Skeletal muscle cell (primary cell): ENCODE measurements around the gene ZDHHC11B.

Source experiments
- DNase-seq: peaks from one replicate; pipeline ENCODE4 v3.0.0-alpha.2; 2010; ENCODE audit warnings: low read depth
- H3K4me3 ChIP-seq: 2 replicates; pipeline ENCODE4 v1.5.1; 2011; ENCODE audit warnings: low read depth, mild to moderate bottlenecking, control low read depth, low read length, moderate library complexity

The ZDHHC11B gene

DNA sequence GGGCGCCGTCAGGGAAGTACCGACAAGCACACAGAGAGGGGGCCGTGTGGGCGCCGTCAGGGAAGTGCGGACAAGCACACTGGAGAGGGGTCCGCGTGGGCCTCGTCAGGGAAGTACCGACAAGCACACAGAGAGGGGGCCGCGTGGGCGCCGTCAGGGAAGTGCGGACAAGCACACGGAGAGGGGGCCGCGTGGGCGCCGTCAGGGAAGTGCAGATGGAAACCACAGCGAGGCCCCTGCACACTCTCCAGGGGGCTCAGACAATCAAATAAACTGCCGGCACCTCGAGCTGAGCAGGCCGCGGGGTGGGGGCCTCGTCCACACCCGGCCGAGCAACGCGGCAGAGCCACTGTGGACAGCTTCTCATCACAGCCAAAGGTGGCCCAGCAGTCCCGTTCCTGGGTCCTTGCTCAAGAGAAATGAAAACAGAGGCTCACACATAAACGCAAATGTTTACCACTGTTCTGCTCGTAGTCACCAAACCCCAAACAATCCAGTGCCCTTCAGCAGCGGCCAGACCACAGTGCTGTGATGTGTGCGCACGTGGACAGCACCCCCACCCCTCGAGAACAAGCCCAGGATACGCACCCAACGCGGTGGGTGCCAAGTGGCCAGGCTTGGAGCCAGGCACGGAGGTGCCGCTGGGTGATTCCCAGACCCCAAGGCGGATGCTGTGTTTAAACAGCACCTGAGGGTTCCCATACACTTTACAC is 116.1 kb downstream of the ZDHHC11B start:
- no peak overlapping the region for H3K4me3 ChIP-seq
- no peak for DNase-seq

DNA sequence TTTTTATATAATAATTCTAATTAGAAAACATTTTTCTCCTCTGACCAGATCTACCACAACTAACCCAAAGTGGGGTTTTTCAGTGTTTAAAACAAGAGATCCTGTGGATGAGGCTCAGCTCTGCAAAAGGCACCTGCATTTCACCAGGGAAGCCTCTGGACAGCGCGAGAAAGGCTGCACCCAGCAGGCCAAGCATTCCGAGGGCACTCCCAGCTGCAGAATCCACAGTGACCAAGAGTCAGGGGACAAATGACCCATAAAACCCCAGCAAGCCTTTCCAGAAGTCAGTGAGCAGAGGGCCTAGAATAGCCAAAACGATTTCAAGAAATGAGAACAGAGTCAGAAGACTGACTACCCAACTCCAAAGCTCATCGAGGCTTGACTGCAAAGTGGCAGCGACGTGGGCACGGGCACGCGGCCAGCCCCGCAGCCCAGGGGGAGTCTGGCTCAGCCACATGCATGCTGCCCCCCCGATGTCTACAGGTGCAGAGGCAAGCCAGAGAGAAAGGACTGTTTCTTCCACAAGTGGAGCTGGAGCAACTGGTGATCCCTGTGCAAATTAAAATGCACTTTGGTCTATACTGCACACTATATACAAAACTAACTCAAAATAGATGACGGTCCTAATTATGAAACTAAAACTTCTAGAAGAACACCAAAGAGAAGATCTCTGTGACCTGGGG is 117.6 kb downstream of the ZDHHC11B start:
- DNase-seq = no peak
- H3K4me3 ChIP-seq = no peak overlapping the region

- no peak for DNase-seq
- no peak overlapping the region for H3K4me3 ChIP-seq
These were observed 118.4 kb downstream of the ZDHHC11B start for GRCh38 chr5:665956-666711.

- no peak overlapping the region for H3K4me3 ChIP-seq
- DNase-seq = no peak
These were observed 119.0 kb downstream of the ZDHHC11B start for GRCh38 chr5:665541-665955.

GRCh38 chr5:664994-665360 is 119.6 kb downstream of the ZDHHC11B start:
- DNase-seq = no peak
- H3K4me3 ChIP-seq = no peak overlapping the region

GRCh38 chr5:664343-664993 is 120.1 kb downstream of the ZDHHC11B start:
- DNase-seq = no peak
- H3K4me3 ChIP-seq = no peak overlapping the region

- H3K4me3 ChIP-seq = no peak overlapping the region
These were observed 120.8 kb downstream of the ZDHHC11B start for GRCh38 chr5:663436-664342.

DNA sequence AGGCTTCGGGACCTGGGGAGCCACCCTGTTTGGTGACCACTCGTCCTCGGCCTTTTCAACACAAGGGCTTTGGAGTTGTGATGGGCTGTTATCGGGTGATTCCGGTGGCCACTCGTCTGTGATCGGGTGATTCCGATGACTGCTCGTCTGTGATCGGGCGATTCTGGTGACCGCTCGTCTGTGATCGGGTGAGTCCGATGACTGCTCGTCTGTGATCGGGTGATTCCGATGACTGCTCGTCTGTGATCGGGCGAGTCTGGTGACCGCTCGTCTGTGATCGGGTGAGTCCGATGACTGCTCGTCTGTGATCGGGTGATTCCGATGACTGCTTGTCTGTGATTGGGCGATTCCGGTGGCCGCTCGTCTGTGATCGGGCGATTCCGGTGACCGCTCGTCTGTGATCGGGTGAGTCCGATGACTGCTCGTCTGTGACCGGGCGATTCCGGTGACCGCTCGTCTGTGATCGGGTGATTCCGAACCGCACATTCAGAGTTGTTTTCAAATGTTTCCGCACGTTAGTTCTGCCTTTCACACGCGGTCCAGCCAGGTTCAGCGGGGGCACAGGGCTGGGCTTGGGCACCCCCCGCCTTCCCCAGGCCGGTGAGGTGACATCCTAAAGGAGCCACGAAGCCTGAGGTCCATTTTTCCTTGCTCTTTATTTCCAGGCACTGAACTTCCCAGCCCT is 121.6 kb downstream of the ZDHHC11B start:
- DNase-seq = no peak

More at GRCh38 chr5:663436-664342, 120.8 kb downstream of the ZDHHC11B start:
- DNase-seq = no peak

DNA sequence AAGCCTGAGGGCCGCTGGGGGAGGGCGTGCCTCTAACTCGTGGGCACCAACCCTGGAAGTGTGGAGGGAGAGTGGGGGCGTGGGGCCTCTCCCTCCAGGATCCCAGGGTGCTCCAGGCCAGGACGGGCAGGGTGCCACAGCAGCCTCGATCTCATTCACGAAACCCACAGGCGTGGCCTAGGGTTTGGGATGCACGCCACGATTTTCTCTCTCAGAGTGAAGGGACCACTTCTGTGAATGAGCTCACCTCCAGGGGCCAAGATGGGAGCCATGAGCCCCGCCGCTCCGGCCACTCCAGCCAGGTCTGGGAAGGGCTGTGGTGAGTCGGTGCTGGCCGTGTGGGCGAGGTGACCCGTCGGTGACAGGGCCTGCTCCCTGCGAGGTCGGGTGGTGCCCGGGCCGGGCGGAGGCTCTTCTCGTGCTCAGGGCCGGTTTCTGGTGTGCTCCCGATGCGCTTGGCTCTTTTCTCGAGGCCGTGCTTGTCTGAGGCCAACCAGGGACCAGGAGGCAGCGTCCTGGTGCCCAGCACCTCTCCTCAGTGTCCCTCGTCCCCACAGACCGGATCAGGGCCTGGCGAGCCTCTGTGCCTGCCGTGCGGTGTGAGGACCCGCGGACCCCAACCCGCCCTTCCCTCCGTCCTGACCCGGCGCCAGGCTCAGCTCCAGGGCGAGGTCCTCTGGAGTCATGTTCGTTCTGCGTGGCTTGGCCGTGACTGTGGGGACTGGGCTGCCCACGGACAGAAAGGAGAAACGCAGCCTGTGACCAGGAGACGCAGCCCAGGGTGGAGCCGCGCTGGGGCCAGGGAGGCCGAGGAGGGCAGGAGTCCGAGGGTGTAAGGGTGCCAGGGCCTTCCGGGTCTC is 122.4 kb downstream of the ZDHHC11B start:
- H3K4me3 ChIP-seq = no peak overlapping the region
- DNase-seq = no peak

More for the DNA sequence above, 121.6 kb downstream of the ZDHHC11B start:
- H3K4me3 ChIP-seq = no peak overlapping the region

DNA sequence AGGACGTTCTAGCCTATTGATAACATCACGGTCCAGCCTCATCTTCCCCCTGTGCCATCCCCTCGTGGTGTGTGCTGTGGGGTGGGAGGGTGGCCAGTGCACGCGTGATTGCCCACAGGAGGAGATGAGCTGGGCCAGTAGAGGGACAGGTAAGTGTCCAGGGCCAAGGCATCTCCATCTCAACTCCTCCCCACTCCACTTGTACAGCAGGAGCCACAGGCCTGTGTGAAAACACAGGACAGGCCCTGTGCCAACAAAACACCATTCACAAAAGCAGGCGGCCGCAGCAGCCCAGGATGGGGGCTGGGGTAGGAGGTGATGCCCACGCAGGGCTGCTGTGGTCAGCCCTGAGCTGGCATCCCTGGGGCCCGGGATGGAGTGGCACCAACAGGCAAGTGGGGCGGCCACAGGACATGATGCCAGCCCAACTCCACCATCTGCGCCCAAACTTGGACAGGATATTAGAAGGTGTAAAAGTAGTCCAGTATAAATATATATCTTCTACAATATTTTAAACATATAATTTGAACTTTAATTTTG is 124.0 kb downstream of the ZDHHC11B start:
- no peak overlapping the region for H3K4me3 ChIP-seq
- DNase-seq = no peak
